Neuron (in vitro differentiated cells): ENCODE results near the gene PCYT2.

ENCODE experiments used
- H2AFZ ChIP-seq: one replicate; pipeline ENCODE4 v1.6.1; 2013; ENCODE audit warnings: low read depth, mild to moderate bottlenecking, inconsistent platforms, low read length, moderate library complexity
- H3K27me3 ChIP-seq: one replicate; pipeline ENCODE4 v1.6.1; 2013; ENCODE audit warnings: low read length; ENCODE audit not compliant: insufficient read depth
- H3K36me3 ChIP-seq: one replicate; pipeline ENCODE4 v1.6.1; 2013; ENCODE audit warnings: low read length; ENCODE audit not compliant: insufficient read depth
- H3K4me1 ChIP-seq: one replicate; pipeline ENCODE4 v1.6.1; 2013; ENCODE audit warnings: low read length; ENCODE audit not compliant: insufficient read depth
- H3K4me3 ChIP-seq: 2 replicates; pipeline ENCODE4 v1.5.1; 2013; ENCODE audit warnings: mild to moderate bottlenecking, low read length, moderate library complexity
- H3K9me3 ChIP-seq: one replicate; pipeline ENCODE4 v1.6.1; 2013; ENCODE audit warnings: low read length

The PCYT2 gene

GRCh38 chr17:81908793-81909192, 2.4 kb downstream of the PCYT2 start:
- Histone ChIP-seq H2AFZ (no peak overlapping the region), H3K4me1 (peaks cover 11% of the 10 kb centered on the region), H3K36me3 (peaks cover 41% of the 10 kb centered on the region), H3K9me3 (no peaks in the 10 kb centered on the region), H3K27me3 (no peaks in the 10 kb centered on the region), H3K4me3 (no peak overlapping the region)

GRCh38 chr17:81907219-81908145, 3.7 kb downstream of the PCYT2 start:
- Histone ChIP-seq H2AFZ (no peak overlapping the region), H3K36me3 (peaks cover 28% of the 10 kb centered on the region), H3K4me3 (no peak overlapping the region), H3K4me1 (peaks cover 11% of the 10 kb centered on the region), H3K27me3 (no peaks in the 10 kb centered on the region), H3K9me3 (no peaks in the 10 kb centered on the region)

- Histone ChIP-seq H3K27me3 (no peaks in the 10 kb centered on the region), H3K9me3 (no peaks in the 10 kb centered on the region), H3K36me3 (peaks cover 24% of the 10 kb centered on the region), H2AFZ (no peak overlapping the region), H3K4me1 (peaks cover 11% of the 10 kb centered on the region), H3K4me3 (no peak overlapping the region)
These were observed 4.6 kb downstream of the PCYT2 start for GRCh38 chr17:81906476-81907218.

- no peak overlapping the region for H2AFZ ChIP-seq
- H3K4me1 ChIP-seq: peaks cover 11% of the 10 kb centered on the region
- H3K4me3 ChIP-seq: no peak overlapping the region
- peaks cover 24% of the 10 kb centered on the region for H3K36me3 ChIP-seq
- H3K9me3 ChIP-seq: no peaks in the 10 kb centered on the region
- H3K27me3 ChIP-seq: no peaks in the 10 kb centered on the region
These were observed 5.2 kb downstream of the PCYT2 start for GRCh38 chr17:81905993-81906392.

- H3K36me3 ChIP-seq: peaks cover 24% of the 10 kb centered on the region
These were observed 5.7 kb downstream of the PCYT2 start for GRCh38 chr17:81905424-81905875.

GRCh38 chr17:81904600-81905423, 6.4 kb downstream of the PCYT2 start:
- Histone ChIP-seq H3K36me3 (peaks cover 28% of the 10 kb centered on the region), H2AFZ (no peak overlapping the region), H3K27me3 (no peaks in the 10 kb centered on the region), H3K4me3 (no peak overlapping the region), H3K4me1 (peaks cover 3% of the 10 kb centered on the region), H3K9me3 (no peaks in the 10 kb centered on the region)

More at GRCh38 chr17:81905424-81905875, 5.7 kb downstream of the PCYT2 start:
- Histone ChIP-seq H3K27me3 (no peaks in the 10 kb centered on the region), H2AFZ (no peak overlapping the region), H3K9me3 (no peaks in the 10 kb centered on the region), H3K4me1 (peaks cover 9% of the 10 kb centered on the region), H3K4me3 (no peak overlapping the region)

- Histone ChIP-seq H3K4me3 (no peak overlapping the region), H3K9me3 (no peaks in the 10 kb centered on the region), H3K27me3 (no peaks in the 10 kb centered on the region), H3K36me3 (peaks cover 35% of the 10 kb centered on the region), H3K4me1 (no peaks in the 10 kb centered on the region), H2AFZ (no peak overlapping the region)
These were observed 7.2 kb downstream of the PCYT2 start for GRCh38 chr17:81903896-81904599.

- H3K27me3 ChIP-seq: no peaks in the 10 kb centered on the region
- no peak overlapping the region for H2AFZ ChIP-seq
- H3K4me3 ChIP-seq: no peak overlapping the region
- H3K9me3 ChIP-seq: no peaks in the 10 kb centered on the region
- H3K36me3 ChIP-seq: peaks cover 37% of the 10 kb centered on the region
- no peaks in the 10 kb centered on the region for H3K4me1 ChIP-seq
These were observed 7.8 kb downstream of the PCYT2 start for GRCh38 chr17:81903415-81903831.

GRCh38 chr17:81902653-81903414, 8.4 kb downstream of the PCYT2 start:
- no peaks in the 10 kb centered on the region for H3K4me1 ChIP-seq
- H3K36me3 ChIP-seq: peaks cover 37% of the 10 kb centered on the region
- no peaks in the 10 kb centered on the region for H3K9me3 ChIP-seq
- no peaks in the 10 kb centered on the region for H3K27me3 ChIP-seq
- H3K4me3 ChIP-seq: no peak overlapping the region
- no peak overlapping the region for H2AFZ ChIP-seq

GRCh38 chr17:81902023-81902652, 9.1 kb downstream of the PCYT2 start, which contains the start of gene NPB:
Gene NPB (plus strand): TSS chr17:81902238. CDS start chr17:81902278, 40 bp downstream.
- Histone ChIP-seq H2AFZ (no peak within 1 kb of the TSS), H3K9me3 (no peaks in the 10 kb centered on the region), H3K4me1 (no peaks in the 10 kb centered on the region), H3K4me3 (no peak within 1 kb of the TSS), H3K36me3 (peaks cover 39% of the 10 kb centered on the region), H3K27me3 (no peaks in the 10 kb centered on the region)

GRCh38 chr17:81901167-81902022, 9.8 kb downstream of the PCYT2 start:
- no peak overlapping the region for H3K4me3 ChIP-seq
- peaks cover 40% of the 10 kb centered on the region for H3K36me3 ChIP-seq
- H3K9me3 ChIP-seq: no peaks in the 10 kb centered on the region
- no peak overlapping the region for H2AFZ ChIP-seq
- H3K4me1 ChIP-seq: no peaks in the 10 kb centered on the region
- H3K27me3 ChIP-seq: no peaks in the 10 kb centered on the region
